Measurements from ENCODE around the gene EMP2.
"Not testable (repeated sequence)": the region's sequence is repeated elsewhere in the genome, so short reads cannot be mapped to it uniquely, and the experiment has no call there.

DNA sequence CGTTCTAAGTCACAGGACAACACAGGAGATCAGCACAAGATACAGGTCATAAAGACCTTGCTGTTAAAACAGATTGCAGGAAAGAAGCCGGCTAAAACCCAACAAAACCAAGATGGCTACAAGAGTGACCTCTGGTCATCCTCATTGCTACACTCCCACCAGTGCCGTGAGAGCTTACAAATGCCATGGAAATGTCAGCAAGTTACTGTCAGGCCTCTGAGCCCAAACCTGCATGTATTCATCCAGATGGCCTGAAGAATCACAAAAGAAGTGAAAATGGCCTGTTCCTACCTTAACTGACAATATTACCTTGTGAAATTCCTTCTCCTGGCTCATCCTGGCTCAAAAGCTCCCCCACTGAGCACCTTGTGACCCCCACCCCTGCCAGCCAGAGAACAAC lies 75.1 kb downstream of the EMP2 start:
- not testable (repeated sequence) for TF ChIP-seq POLR2A (IDR thresholded peaks at IDR 0.05)
- TF ChIP-seq, protein P1, sequence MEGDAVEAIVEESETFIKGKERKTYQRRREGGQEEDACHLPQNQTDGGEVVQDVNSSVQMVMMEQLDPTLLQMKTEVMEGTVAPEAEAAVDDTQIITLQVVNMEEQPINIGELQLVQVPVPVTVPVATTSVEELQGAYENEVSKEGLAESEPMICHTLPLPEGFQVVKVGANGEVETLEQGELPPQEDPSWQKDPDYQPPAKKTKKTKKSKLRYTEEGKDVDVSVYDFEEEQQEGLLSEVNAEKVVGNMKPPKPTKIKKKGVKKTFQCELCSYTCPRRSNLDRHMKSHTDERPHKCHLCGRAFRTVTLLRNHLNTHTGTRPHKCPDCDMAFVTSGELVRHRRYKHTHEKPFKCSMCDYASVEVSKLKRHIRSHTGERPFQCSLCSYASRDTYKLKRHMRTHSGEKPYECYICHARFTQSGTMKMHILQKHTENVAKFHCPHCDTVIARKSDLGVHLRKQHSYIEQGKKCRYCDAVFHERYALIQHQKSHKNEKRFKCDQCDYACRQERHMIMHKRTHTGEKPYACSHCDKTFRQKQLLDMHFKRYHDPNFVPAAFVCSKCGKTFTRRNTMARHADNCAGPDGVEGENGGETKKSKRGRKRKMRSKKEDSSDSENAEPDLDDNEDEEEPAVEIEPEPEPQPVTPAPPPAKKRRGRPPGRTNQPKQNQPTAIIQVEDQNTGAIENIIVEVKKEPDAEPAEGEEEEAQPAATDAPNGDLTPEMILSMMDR (IDR thresholded peaks at IDR 0.05): not testable (repeated sequence)
